HL-60 (cell line): ENCODE data around the gene SNTG2.

Source experiments
- CTCF ChIP-seq: IDR thresholded peaks from one replicate; pipeline ENCODE4 v1.5.1; 2011; ENCODE audit warnings: low read length, control low read depth, inconsistent platforms; ENCODE audit not compliant: insufficient read depth
- REST ChIP-seq: IDR thresholded peaks from 2 replicates; pipeline ENCODE4 v1.6.1; 2012; ENCODE audit warnings: low read depth; ENCODE audit not compliant: insufficient replicate concordance

- TF ChIP-seq CTCF (no peak), REST (no peak)
Measured at GRCh38 chr2:1071650-1072049, 121.0 kb downstream of the SNTG2 start.
